ENCODE results near the gene BTG3.

DNA sequence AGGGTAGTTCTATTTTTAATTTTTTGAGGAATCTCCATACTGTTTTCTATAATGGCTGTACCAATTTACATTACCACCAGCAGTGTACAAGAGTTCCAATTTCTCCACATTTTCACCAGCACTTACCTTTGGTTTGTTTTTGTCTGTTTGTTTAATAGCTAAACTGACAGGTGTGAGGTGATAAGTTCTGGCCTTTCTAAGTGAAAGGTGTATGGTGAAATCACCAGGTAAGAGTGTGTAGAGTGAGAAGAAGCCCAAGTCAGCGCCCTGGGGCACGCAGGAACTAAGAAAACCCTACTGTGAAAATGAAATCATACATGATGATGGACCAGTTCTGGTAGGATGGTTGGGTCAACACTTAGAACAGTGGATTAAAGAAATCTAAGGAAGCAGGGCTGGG, 34.5 kb downstream of the BTG3 start:
- TF ChIP-seq EZH2phosphoT487 (IDR thresholded peaks at IDR 0.05; ENCODE audit: low read length) = no peak
- TF ChIP-seq, protein P1, sequence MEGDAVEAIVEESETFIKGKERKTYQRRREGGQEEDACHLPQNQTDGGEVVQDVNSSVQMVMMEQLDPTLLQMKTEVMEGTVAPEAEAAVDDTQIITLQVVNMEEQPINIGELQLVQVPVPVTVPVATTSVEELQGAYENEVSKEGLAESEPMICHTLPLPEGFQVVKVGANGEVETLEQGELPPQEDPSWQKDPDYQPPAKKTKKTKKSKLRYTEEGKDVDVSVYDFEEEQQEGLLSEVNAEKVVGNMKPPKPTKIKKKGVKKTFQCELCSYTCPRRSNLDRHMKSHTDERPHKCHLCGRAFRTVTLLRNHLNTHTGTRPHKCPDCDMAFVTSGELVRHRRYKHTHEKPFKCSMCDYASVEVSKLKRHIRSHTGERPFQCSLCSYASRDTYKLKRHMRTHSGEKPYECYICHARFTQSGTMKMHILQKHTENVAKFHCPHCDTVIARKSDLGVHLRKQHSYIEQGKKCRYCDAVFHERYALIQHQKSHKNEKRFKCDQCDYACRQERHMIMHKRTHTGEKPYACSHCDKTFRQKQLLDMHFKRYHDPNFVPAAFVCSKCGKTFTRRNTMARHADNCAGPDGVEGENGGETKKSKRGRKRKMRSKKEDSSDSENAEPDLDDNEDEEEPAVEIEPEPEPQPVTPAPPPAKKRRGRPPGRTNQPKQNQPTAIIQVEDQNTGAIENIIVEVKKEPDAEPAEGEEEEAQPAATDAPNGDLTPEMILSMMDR (IDR thresholded peaks at IDR 0.05; ENCODE audit: low read length) = no peak
